Upper lobe of left lung (tissue), 6 donors: ENCODE measurements around the gene CDKAL1. TPM values are rescaled to one million over a fixed set of nuclear protein-coding genes. Genes with fewer than 3 reads are reported as not detected.
"Not testable (repeated sequence)": the region's sequence is repeated elsewhere in the genome, so short reads cannot be mapped to it uniquely, and the experiment has no call there.

Source experiments
- ATAC-seq, 2 donors: fragments of 200-7000 bp; cut with Tn5 transposase; one replicate each; pipeline ENCODE4 v1.9.1; 2022; ENCODE audit warnings: mild to moderate bottlenecking in 2 of 2, moderate library complexity in 2 of 2; ENCODE audit not compliant: low FRiP score in 2 of 2
- DNase-seq, 2 donors: peaks; one replicate each; pipeline ENCODE4 v3.0.0-alpha.2; 2019 to 2020
- H3K27ac ChIP-seq, 4 donors: fragments of 200-600 bp; sonication (generic); one replicate each; pipeline ENCODE4 v1.5.1; 2016 to 2019
- H3K27me3 ChIP-seq, 4 donors: fragments of 200-600 bp; sonication (generic); one replicate each; pipeline ENCODE4 v1.5.1; 2017 to 2019
- H3K36me3 ChIP-seq, 4 donors: fragments of 200-600 bp; sonication (generic); one replicate each; pipeline ENCODE4 v1.5.1; 2016 to 2019
- H3K4me1 ChIP-seq, 4 donors: fragments of 200-600 bp; sonication (generic); one replicate each; pipeline ENCODE4 v1.5.1; 2018 to 2019
- H3K4me3 ChIP-seq, 4 donors: fragments of 200-600 bp; sonication (generic); one replicate each; pipeline ENCODE4 v1.5.1; 2017 to 2019; ENCODE audit warnings: mild to moderate bottlenecking in 2 of 4, moderate library complexity in 1 of 4
- H3K9me3 ChIP-seq, 4 donors: fragments of 200-600 bp; sonication (generic); one replicate each; pipeline ENCODE4 v1.5.1; 2018 to 2019
- EP300 ChIP-seq, 4 donors: sonication (generic); formaldehyde crosslinking; IDR thresholded peaks; one replicate each; pipeline ENCODE4 v1.5.1; 2017; ENCODE audit warnings: antibody characterized with exemption in 4 of 4, control low read depth in 2 of 4
- POLR2A ChIP-seq, 4 donors: fragments of 450-650 bp; IDR thresholded peaks; one replicate each; pipeline ENCODE4 v1.5.1; 2016 to 2017; ENCODE audit warnings: antibody characterized with exemption in 4 of 4, mild to moderate bottlenecking in 2 of 4
- POLR2AphosphoS5 ChIP-seq, 2 donors: sonication (generic); formaldehyde crosslinking; IDR thresholded peaks; one replicate each; pipeline ENCODE4 v1.5.1; 2017; ENCODE audit warnings: antibody characterized with exemption in 2 of 2
- WGBS, 2 donors: methylation state at CpG; one replicate each; pipeline ENCODE4 v1.1.5; 2017 to 2018; 5-methylcytosine and 5-hydroxymethylcytosine counted together
- total RNA-seq, 6 donors: library from RNA; depleted of rRNA in 4 of 6; stranded (reverse); fragments of >200 nt in 4 of 6; gene quantifications; one replicate each; pipeline versions ENCODE4 v1.1.0 to v1.2.1, GENCODE V29; 2016 to 2021
- TF ChIP-seq, protein P1 (sequence below), 6 experiments: fragments of 450-650 bp in 4 of 6; fragments of 200-600 bp in 2 of 6; sonication (generic) in 2 of 6; IDR thresholded peaks; one replicate each; pipeline ENCODE4 v1.5.1; 2016 to 2019; ENCODE audit warnings: antibody characterized with exemption in 6 of 6
- donor health status: DM: no; HTN: no; CAD: no; lungs with moderate emphysema.
- donor health status: DM: no; HTN: yes; CAD: no; lungs with severe emphysema.

Gene CDKAL1
- total RNA-seq, 6 donors from 2014 or later = 9.4 to 22.6 (median 13.8) TPM

GRCh38 chr6:20819774-20820400 is 285.6 kb downstream of the CDKAL1 start:
- Histone ChIP-seq H3K27me3 (no peaks in the 10 kb centered on the region), H3K9me3 (no peaks in the 10 kb centered on the region), H3K36me3 (no peaks in the 10 kb centered on the region), H3K4me1 (no peaks in the 10 kb centered on the region), H3K4me3 (no peak overlapping the region), H3K27ac (no peak overlapping the region)
- WGBS, 2 donors = 97% methylated on average over 7 of the region's 7 CpGs
- DNase-seq = no peak
- TF ChIP-seq POLR2A (IDR thresholded peaks at IDR 0.05) (no peak), POLR2AphosphoS5 (IDR thresholded peaks at IDR 0.05) (no peak), EP300 (IDR thresholded peaks at IDR 0.05) (no peak)
- TF ChIP-seq, protein P1, sequence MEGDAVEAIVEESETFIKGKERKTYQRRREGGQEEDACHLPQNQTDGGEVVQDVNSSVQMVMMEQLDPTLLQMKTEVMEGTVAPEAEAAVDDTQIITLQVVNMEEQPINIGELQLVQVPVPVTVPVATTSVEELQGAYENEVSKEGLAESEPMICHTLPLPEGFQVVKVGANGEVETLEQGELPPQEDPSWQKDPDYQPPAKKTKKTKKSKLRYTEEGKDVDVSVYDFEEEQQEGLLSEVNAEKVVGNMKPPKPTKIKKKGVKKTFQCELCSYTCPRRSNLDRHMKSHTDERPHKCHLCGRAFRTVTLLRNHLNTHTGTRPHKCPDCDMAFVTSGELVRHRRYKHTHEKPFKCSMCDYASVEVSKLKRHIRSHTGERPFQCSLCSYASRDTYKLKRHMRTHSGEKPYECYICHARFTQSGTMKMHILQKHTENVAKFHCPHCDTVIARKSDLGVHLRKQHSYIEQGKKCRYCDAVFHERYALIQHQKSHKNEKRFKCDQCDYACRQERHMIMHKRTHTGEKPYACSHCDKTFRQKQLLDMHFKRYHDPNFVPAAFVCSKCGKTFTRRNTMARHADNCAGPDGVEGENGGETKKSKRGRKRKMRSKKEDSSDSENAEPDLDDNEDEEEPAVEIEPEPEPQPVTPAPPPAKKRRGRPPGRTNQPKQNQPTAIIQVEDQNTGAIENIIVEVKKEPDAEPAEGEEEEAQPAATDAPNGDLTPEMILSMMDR (IDR thresholded peaks at IDR 0.05) = no peak
- ATAC-seq = no peak

GRCh38 chr6:20826378-20826777 is 292.1 kb downstream of the CDKAL1 start:
- TF ChIP-seq, protein P1 (IDR thresholded peaks at IDR 0.05) = no peak
- TF ChIP-seq POLR2A (IDR thresholded peaks at IDR 0.05) (no peak), POLR2AphosphoS5 (IDR thresholded peaks at IDR 0.05) (no peak), EP300 (IDR thresholded peaks at IDR 0.05) (no peak)
- Histone ChIP-seq H3K4me3 (no peak overlapping the region), H3K4me1 (no peaks in the 10 kb centered on the region), H3K9me3 (no peaks in the 10 kb centered on the region), H3K27me3 (no peaks in the 10 kb centered on the region), H3K36me3 (no peaks in the 10 kb centered on the region), H3K27ac (no peak overlapping the region)
- WGBS, 2 donors = 65 to 70% methylated on average over 6 of the region's 6 CpGs
- ATAC-seq = no peak
- no peak for DNase-seq

DNA sequence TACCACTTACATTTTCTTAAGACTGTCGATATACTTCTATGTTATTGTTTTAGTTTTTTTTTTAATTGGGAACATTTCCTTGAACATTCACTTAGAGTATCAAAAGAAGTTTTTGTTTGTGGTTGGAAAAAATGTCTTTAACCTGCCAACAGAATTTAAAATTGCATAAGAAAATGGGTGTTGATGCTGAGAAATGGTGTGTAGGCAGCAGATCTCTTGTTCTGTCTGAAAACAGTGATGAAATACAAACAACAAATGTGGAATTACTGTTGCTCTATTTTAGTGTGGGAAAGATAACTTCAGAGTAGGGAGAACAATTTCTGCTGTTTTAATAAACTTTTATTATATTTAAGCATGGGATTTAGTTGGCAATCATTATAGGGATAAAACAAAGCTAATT is 293.5 kb downstream of the CDKAL1 start:
- TF ChIP-seq POLR2AphosphoS5 (IDR thresholded peaks at IDR 0.05) = no peak
- no peak for TF ChIP-seq EP300 (IDR thresholded peaks at IDR 0.05)
- TF ChIP-seq POLR2A (IDR thresholded peaks at IDR 0.05) = no peak
- TF ChIP-seq, protein P1 (IDR thresholded peaks at IDR 0.05) = no peak
- Histone ChIP-seq H3K9me3 (no peaks in the 10 kb centered on the region), H3K36me3 (no peaks in the 10 kb centered on the region), H3K27ac (no peak overlapping the region), H3K4me1 (no peaks in the 10 kb centered on the region), H3K27me3 (no peaks in the 10 kb centered on the region), H3K4me3 (no peak overlapping the region)
- no peak for DNase-seq
- peak in 1 of 2 donors; percentile 71 for ATAC-seq
- WGBS, 2 donors = 74% methylated on average over 1 of the region's 1 CpG

DNA sequence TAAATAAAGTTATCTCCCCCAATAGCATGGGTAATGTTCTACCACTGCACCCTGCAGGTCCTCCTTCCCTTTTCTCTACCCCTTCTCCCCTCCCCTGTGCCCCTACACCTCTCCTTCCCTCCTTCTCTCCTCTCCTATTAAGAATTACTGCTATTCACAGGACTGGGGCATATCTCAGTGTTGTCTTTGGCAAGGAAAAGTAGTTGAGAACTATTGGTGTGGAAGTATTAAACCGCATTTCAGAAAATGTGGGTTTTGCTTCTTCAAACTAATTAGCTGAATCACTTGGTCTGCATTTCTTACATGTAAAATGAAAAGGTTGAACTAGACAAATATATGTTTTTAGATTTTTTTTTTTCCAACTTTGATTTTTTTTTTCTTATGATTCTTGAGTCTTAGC is 296.3 kb downstream of the CDKAL1 start:
- no peak overlapping the region for H3K4me3 ChIP-seq
- no peaks in the 10 kb centered on the region for H3K9me3 ChIP-seq
- no peaks in the 10 kb centered on the region for H3K36me3 ChIP-seq
- 95 to 100% methylated on average over 1 of the region's 1 CpG for WGBS, 2 donors
- no peaks in the 10 kb centered on the region for H3K4me1 ChIP-seq
- ATAC-seq (no peak), DNase-seq (no peak)
- H3K27me3 ChIP-seq = no peaks in the 10 kb centered on the region
- no peak overlapping the region for H3K27ac ChIP-seq
- TF ChIP-seq POLR2AphosphoS5 (IDR thresholded peaks at IDR 0.05) = no peak
- no peak for TF ChIP-seq EP300 (IDR thresholded peaks at IDR 0.05)
- no peak for TF ChIP-seq POLR2A (IDR thresholded peaks at IDR 0.05)
- TF ChIP-seq, protein P1 (IDR thresholded peaks at IDR 0.05) = no peak

GRCh38 chr6:20831251-20831650 is 297.0 kb downstream of the CDKAL1 start:
- H3K27me3 ChIP-seq, H3K9me3 ChIP-seq, H3K4me1 ChIP-seq, ATAC-seq, H3K4me3 ChIP-seq, DNase-seq, H3K27ac ChIP-seq, H3K36me3 ChIP-seq: not testable (repeated sequence)
- 95 to 96% methylated on average over 7 of the region's 7 CpGs for WGBS, 2 donors
